Small intestine (tissue), 7 donors: Measurements from ENCODE around the gene SLC25A13. TPM values are rescaled to one million over a fixed set of nuclear protein-coding genes. Genes with fewer than 3 reads are reported as not detected.

Source experiments
- DNase-seq, 2 donors: peaks; one replicate each; pipeline versions ENCODE4 v3.0.0 to v3.0.0-alpha.2; 2013
- FAIRE-seq: peaks from 2 replicates; lab custom pipeline; 2012; peaks lifted over from hg19 to GRCh38; lab: Jason Lieb, UNC
- H3K27ac ChIP-seq, 3 donors: one replicate each; pipeline ENCODE4 v1.5.1; 2013; ENCODE audit warnings: low read length in 2 of 3, mild to moderate bottlenecking in 2 of 3, control low read depth in 1 of 3, inconsistent platforms in 1 of 3, low read depth in 1 of 3, moderate library complexity in 1 of 3
- H3K27me3 ChIP-seq, 3 donors: one replicate each; pipeline ENCODE4 v1.6.1; 2013; ENCODE audit warnings: low read length in 3 of 3, inconsistent platforms in 1 of 3; ENCODE audit not compliant: control insufficient read depth in 3 of 3, insufficient read depth in 3 of 3
- H3K36me3 ChIP-seq, 3 donors: one replicate each; pipeline ENCODE4 v1.6.1; 2013; ENCODE audit warnings: low read length in 3 of 3, inconsistent platforms in 1 of 3, low read depth in 1 of 3, mild to moderate bottlenecking in 1 of 3, moderate library complexity in 1 of 3; ENCODE audit not compliant: control insufficient read depth in 3 of 3, insufficient read depth in 2 of 3
- H3K4me1 ChIP-seq, 3 donors: one replicate each; pipeline ENCODE4 v1.6.1; 2013; ENCODE audit warnings: low read length in 2 of 3, inconsistent platforms in 1 of 3, low read depth in 1 of 3, mild to moderate bottlenecking in 1 of 3, moderate library complexity in 1 of 3; ENCODE audit not compliant: control insufficient read depth in 3 of 3, insufficient read depth in 2 of 3
- H3K4me3 ChIP-seq, 3 donors: one replicate each; pipeline ENCODE4 v1.5.1; 2013; ENCODE audit warnings: low read length in 3 of 3, control low read depth in 1 of 3, inconsistent platforms in 1 of 3, low read depth in 1 of 3, mild to moderate bottlenecking in 1 of 3, moderate library complexity in 1 of 3
- H3K9me3 ChIP-seq, 2 donors: one replicate each; pipeline ENCODE4 v1.6.1; 2013; ENCODE audit warnings: low read depth in 1 of 2, low read length in 1 of 2; ENCODE audit not compliant: control insufficient read depth in 2 of 2, insufficient read depth in 1 of 2
- WGBS, 3 donors: extraction: QIAGEN DNeasy Blood & Tissue Kit; methylation state at CpG; one replicate each; pipeline ENCODE4 v1.1.7; 2013; 5-methylcytosine and 5-hydroxymethylcytosine counted together
- polyA plus RNA-seq, 4 donors: library from polyadenylated mRNA; stranded (reverse) in 3 of 4; unstranded in 1 of 4; fragments of 200-250 nt in 3 of 4; fragments of 120-200 nt in 1 of 4; gene quantifications; one replicate each; pipeline versions ENCODE4 v1.2.1 to v1.2.3, GENCODE V29; 2013
- donor health status: healthy with polysubstance abuse.
- donor health status: control.
- donor health status: control.
- donor health status: Bipolar disorder and iron deficiency.
- donor health status: healthy.

The SLC25A13 gene
- polyA plus RNA-seq, 4 donors: 25.9 to 49.0 (median 39.4) TPM

GRCh38 chr7:96200740-96201139 is 121.2 kb downstream of the SLC25A13 start:
- WGBS, 3 donors: 84 to 96% (median 96%) methylated on average over 1 of the region's 1 CpG
- no peak overlapping the region for H3K4me3 ChIP-seq
- no peaks in the 10 kb centered on the region for H3K9me3 ChIP-seq
- no peaks in the 10 kb centered on the region for H3K27me3 ChIP-seq
- H3K36me3 ChIP-seq: peaks cover 0 to 2% (median 2%) of the 10 kb centered on the region in 3 donors
- H3K4me1 ChIP-seq: no peaks in the 10 kb centered on the region
- H3K27ac ChIP-seq: no peak overlapping the region
- DNase-seq: no peak
- FAIRE-seq: no peak

GRCh38 chr7:96199421-96199820 is 122.5 kb downstream of the SLC25A13 start:
- 93 to 95% (median 95%) methylated on average over 1 of the region's 1 CpG for WGBS, 3 donors

GRCh38 chr7:96198047-96198636 is 123.8 kb downstream of the SLC25A13 start:
- WGBS, 3 donors: 81 to 90% (median 85%) methylated on average over 3 of the region's 3 CpGs
- FAIRE-seq (no peak), DNase-seq (no peak)
- Histone ChIP-seq H3K4me3 (no peak overlapping the region), H3K27me3 (no peaks in the 10 kb centered on the region), H3K4me1 (no peaks in the 10 kb centered on the region), H3K9me3 (no peaks in the 10 kb centered on the region), H3K27ac (no peak overlapping the region), H3K36me3 (peaks cover 0 to 6% (median 1%) of the 10 kb centered on the region in 3 donors)

More at GRCh38 chr7:96199421-96199820, 122.5 kb downstream of the SLC25A13 start:
- Histone ChIP-seq H3K4me1 (no peaks in the 10 kb centered on the region), H3K36me3 (peaks cover 0 to 6% (median 2%) of the 10 kb centered on the region in 3 donors), H3K9me3 (no peaks in the 10 kb centered on the region), H3K27ac (no peak overlapping the region), H3K4me3 (no peak overlapping the region), H3K27me3 (no peaks in the 10 kb centered on the region)
- DNase-seq (no peak), FAIRE-seq (no peak)

- WGBS, 3 donors: 95 to 96% (median 95%) methylated on average over 4 of the region's 4 CpGs
- H3K9me3 ChIP-seq: no peaks in the 10 kb centered on the region
- no peaks in the 10 kb centered on the region for H3K4me1 ChIP-seq
- FAIRE-seq (no peak), DNase-seq (no peak)
- H3K27me3 ChIP-seq: no peaks in the 10 kb centered on the region
- no peak overlapping the region for H3K27ac ChIP-seq
- peaks cover 0 to 11% (median 0%) of the 10 kb centered on the region in 3 donors for H3K36me3 ChIP-seq
- no peak overlapping the region for H3K4me3 ChIP-seq
Measured at GRCh38 chr7:96196676-96197075, 125.2 kb downstream of the SLC25A13 start.

DNA sequence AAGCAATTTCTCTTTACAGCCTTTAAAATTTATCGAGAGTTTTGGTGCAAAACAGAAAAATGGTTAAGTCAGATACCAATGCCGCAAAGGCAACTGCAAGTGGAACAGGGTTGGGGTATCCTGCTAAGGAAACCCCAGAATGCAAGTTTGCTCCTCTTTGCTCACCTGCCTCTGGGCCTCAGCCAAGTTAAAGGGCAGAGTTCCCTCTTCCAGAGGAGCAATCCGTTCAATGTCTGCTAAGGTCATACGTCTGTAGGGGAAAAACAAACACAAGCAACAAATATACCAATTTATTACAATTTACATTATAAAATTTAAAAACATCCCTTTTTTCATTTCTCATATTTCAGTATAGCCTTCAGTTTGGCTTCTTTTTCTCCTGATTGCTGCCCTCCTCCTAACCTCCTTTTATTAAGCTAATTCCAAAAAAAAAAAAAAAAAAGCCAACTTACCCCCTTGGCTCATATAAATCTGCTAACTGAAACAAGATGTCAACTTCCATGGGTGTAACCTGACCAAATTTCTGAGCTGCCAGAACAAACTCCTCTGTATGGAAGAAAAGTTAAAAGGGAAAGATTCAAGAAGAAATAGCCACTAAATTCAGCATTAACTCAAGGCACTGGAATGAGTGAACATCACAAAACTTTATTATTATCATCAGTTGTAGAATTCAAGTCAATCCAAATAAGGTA is 132.6 kb downstream of the SLC25A13 start:
- peaks cover 3 to 19% (median 5%) of the 10 kb centered on the region in 3 donors for H3K36me3 ChIP-seq

DNA sequence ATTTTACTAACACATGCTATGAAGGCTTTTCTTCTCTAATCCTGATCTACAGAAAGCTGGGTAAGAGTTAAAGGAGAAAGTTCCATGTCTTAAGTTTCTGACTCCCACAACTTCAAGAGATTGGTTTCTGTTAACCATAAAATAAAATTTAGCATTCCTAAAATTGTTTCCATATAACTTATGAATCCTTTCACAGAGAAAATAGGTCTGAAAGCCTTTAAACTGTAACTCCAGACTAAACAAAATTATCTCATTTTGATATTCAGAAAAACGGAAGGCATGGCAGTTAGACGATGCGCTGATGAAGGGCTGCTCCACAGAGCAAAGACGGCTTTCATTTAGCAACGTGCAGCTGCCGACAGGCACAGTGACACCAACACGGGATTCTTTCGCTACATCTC is 133.3 kb downstream of the SLC25A13 start:
- no peaks in the 10 kb centered on the region for H3K9me3 ChIP-seq
- DNase-seq: no peak
- 53 to 71% (median 68%) methylated on average over 8 of the region's 8 CpGs for WGBS, 3 donors
- no peak for FAIRE-seq
- no peak overlapping the region for H3K27ac ChIP-seq
- H3K27me3 ChIP-seq: no peaks in the 10 kb centered on the region
- no peak overlapping the region for H3K4me3 ChIP-seq
- H3K4me1 ChIP-seq: no peaks in the 10 kb centered on the region
- peaks cover 5 to 20% (median 11%) of the 10 kb centered on the region in 3 donors for H3K36me3 ChIP-seq

More for the DNA sequence above, 132.6 kb downstream of the SLC25A13 start:
- Histone ChIP-seq H3K4me1 (no peaks in the 10 kb centered on the region), H3K4me3 (no peak overlapping the region), H3K27ac (no peak overlapping the region), H3K27me3 (no peaks in the 10 kb centered on the region), H3K9me3 (no peaks in the 10 kb centered on the region)
- WGBS, 3 donors: 23 to 57% (median 33%) methylated on average over 4 of the region's 4 CpGs
- no peak for FAIRE-seq
- DNase-seq: peak in 1 of 2 donors; percentile 19

DNA sequence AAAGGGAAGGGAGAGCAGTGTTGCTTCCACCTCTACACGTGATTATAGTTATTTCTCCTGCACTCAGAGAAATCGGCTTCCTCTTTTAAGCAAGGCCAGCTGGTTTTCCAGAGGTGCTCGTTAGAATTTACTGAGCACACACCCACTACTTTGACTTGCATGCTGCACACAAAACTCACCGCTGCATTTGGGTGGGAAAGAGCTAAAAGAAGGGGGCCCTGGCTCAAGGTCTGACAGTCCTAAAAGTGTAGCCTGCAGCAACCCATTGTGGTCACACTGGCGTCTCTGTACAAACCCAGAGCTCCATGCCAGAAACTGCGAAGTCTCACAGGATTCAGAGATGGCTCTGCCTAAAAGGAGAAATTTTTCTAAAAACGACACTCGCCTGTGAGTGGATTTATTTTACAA is 133.7 kb downstream of the SLC25A13 start:
- FAIRE-seq (no peak), DNase-seq (no peak)
- no peaks in the 10 kb centered on the region for H3K27me3 ChIP-seq
- no peaks in the 10 kb centered on the region for H3K4me1 ChIP-seq
- H3K36me3 ChIP-seq: peaks cover 6 to 24% (median 15%) of the 10 kb centered on the region in 3 donors
- H3K27ac ChIP-seq: no peak overlapping the region
- H3K9me3 ChIP-seq: no peaks in the 10 kb centered on the region
- 58 to 65% (median 60%) methylated on average over 8 of the region's 8 CpGs for WGBS, 3 donors
- H3K4me3 ChIP-seq: no peak overlapping the region

DNA sequence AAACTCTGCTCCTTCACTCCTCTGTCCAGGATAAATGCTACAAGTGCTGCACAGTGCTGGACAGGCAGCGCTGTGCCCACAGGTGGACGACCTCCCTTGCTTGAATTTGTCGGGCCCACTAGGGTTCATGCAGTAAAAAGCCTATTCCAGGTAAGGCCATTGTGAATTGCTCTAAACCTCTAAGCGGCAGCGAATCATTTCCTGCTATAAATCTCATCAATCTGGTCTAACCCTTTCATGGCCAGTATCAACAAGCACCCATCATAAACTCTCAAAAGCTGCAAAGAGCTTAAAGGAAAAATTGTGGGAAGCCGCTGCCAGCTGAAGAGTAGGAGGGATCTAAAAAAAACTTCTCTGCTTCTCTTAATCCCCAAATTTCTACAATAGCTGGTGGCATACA is 134.2 kb downstream of the SLC25A13 start:
- 45 to 60% (median 55%) methylated on average over 6 of the region's 6 CpGs for WGBS, 3 donors
- H3K36me3 ChIP-seq: peaks cover 6 to 22% (median 18%) of the 10 kb centered on the region in 3 donors
- FAIRE-seq: no peak
- no peak overlapping the region for H3K27ac ChIP-seq
- H3K4me3 ChIP-seq: no peak overlapping the region
- no peaks in the 10 kb centered on the region for H3K9me3 ChIP-seq
- DNase-seq: no peak
- no peaks in the 10 kb centered on the region for H3K4me1 ChIP-seq
- no peaks in the 10 kb centered on the region for H3K27me3 ChIP-seq
